WERI-Rb-1 (cell line): ENCODE measurements around the gene ZDHHC22.

Source experiments
- DNase-seq: peaks from one replicate; pipeline ENCODE4 v3.0.0-alpha.2; 2020
- H3K27ac ChIP-seq: fragments of 250-450 bp; sonication (Bioruptor Pico); 2 replicates; pipeline ENCODE4 v1.5.1; 2020; ENCODE audit warnings: mild to moderate bottlenecking, moderate library complexity
- H3K27me3 ChIP-seq: fragments of 250-450 bp; sonication (Bioruptor Pico); 2 replicates; pipeline ENCODE4 v1.5.1; 2021; ENCODE audit warnings: mild to moderate bottlenecking, low read depth, moderate library complexity; ENCODE audit not compliant: insufficient read depth, severe bottlenecking
- H3K36me3 ChIP-seq: fragments of 250-450 bp; sonication (Bioruptor Pico); 2 replicates; pipeline ENCODE4 v1.5.1; 2020; ENCODE audit warnings: mild to moderate bottlenecking, moderate library complexity
- H3K4me3 ChIP-seq: 2 replicates; pipeline ENCODE4 v1.5.1; 2011; ENCODE audit warnings: low read depth, mild to moderate bottlenecking, control low read depth, low read length
- H3K9me3 ChIP-seq: fragments of 250-450 bp; sonication (Bioruptor Pico); 2 replicates; pipeline ENCODE4 v1.5.1; 2021; ENCODE audit warnings: mild to moderate bottlenecking, moderate library complexity; ENCODE audit not compliant: severe bottlenecking
- TF ChIP-seq, protein P1 (sequence below): IDR thresholded peaks from 2 replicates; pipeline ENCODE4 v1.5.1; 2011; ENCODE audit warnings: low read depth, mild to moderate bottlenecking, control low read depth, inconsistent platforms, low read length

Gene ZDHHC22

DNA sequence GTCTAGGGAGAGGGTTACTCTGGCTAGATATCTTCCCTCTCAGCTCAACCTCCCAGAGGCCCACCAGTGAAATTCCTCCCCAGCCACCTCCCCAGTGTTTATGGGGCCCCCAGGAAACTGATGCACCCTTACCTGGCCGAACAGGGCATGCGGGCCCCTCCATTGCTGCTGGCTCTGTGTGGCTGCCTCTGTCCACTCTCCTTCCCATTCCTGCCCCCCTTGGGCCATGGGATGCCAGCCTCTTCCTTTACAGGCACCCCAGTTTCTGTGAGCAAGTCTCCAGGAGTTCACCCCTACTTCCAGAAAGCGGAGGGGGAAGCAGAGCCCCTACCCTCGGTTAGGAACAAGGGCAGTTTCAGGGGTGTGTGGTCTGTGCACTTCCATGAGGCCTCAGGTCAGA is 19.4 kb upstream of the ZDHHC22 start:
- no peak for DNase-seq
- TF ChIP-seq, protein P1, sequence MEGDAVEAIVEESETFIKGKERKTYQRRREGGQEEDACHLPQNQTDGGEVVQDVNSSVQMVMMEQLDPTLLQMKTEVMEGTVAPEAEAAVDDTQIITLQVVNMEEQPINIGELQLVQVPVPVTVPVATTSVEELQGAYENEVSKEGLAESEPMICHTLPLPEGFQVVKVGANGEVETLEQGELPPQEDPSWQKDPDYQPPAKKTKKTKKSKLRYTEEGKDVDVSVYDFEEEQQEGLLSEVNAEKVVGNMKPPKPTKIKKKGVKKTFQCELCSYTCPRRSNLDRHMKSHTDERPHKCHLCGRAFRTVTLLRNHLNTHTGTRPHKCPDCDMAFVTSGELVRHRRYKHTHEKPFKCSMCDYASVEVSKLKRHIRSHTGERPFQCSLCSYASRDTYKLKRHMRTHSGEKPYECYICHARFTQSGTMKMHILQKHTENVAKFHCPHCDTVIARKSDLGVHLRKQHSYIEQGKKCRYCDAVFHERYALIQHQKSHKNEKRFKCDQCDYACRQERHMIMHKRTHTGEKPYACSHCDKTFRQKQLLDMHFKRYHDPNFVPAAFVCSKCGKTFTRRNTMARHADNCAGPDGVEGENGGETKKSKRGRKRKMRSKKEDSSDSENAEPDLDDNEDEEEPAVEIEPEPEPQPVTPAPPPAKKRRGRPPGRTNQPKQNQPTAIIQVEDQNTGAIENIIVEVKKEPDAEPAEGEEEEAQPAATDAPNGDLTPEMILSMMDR: no peak
- H3K27ac ChIP-seq: no peak overlapping the region
- H3K27me3 ChIP-seq: no peaks in the 10 kb centered on the region
- H3K36me3 ChIP-seq: no peaks in the 10 kb centered on the region
- H3K9me3 ChIP-seq: no peaks in the 10 kb centered on the region
- no peak overlapping the region for H3K4me3 ChIP-seq

- TF ChIP-seq, protein P1: no peak
- H3K36me3 ChIP-seq: no peaks in the 10 kb centered on the region
- H3K27me3 ChIP-seq: no peaks in the 10 kb centered on the region
- DNase-seq: no peak
- no peak overlapping the region for H3K4me3 ChIP-seq
- H3K9me3 ChIP-seq: no peaks in the 10 kb centered on the region
- H3K27ac ChIP-seq: no peak overlapping the region
Measured at GRCh38 chr14:77158882-77159255, 17.3 kb upstream of the ZDHHC22 start.

DNA sequence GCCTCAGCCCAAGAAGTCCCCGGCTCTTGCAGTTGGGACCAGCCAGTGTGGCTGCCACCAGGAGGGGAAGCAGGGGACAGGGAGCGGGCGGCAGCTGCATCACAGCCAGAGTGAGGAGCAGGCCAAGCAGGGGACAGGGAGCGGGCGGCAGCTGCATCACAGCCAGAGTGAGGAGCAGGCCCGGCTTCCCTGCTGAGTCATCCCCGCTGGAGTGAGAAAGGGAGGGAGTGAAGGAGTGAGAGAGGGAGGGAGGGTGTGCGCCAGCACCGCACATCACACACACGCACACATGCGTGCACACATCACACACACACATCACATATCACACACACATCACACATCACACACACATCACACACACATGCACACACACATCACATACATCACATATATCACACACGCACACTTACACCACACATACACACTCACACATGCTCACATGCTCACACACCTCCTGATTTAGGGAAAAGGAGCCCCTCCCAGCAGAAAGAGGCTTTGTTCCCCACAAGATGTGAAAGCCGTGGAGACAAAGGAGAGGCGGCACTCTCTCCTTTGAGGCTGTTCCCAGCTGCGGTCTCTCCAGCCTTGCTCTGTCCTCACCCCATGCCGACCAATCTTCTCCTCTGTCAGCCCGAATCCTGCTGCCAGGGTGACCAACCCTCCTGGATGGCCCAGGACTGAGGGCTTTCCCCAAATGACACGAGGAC is 16.7 kb upstream of the ZDHHC22 start:
- TF ChIP-seq, protein P1: no peak
- Histone ChIP-seq H3K9me3 (no peaks in the 10 kb centered on the region), H3K36me3 (no peaks in the 10 kb centered on the region), H3K4me3 (no peak overlapping the region), H3K27me3 (no peaks in the 10 kb centered on the region), H3K27ac (no peak overlapping the region)
- no peak for DNase-seq

DNA sequence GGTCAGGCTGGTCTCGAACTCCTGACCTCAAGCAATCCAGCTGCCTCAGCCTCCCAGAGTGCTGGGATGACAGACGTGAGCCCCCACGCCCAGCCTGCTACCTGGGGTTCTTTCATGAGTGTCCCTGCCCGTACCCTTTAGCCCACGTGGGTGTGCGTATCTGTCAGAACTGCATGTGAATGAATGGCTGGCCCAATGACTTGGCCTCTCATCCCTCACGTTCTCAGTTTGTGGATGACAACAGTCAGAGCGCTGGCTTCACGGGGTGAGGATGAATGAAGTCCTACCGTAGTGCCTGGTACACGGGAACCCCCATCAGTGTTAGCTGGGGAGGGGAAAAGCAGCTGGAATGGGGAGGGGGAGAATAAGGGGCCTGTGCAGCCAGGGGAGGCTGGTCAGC is 16.1 kb upstream of the ZDHHC22 start:
- TF ChIP-seq, protein P1: no peak
- no peak overlapping the region for H3K4me3 ChIP-seq
- H3K36me3 ChIP-seq: no peaks in the 10 kb centered on the region
- no peak for DNase-seq
- no peak overlapping the region for H3K27ac ChIP-seq
- no peaks in the 10 kb centered on the region for H3K27me3 ChIP-seq
- H3K9me3 ChIP-seq: no peaks in the 10 kb centered on the region

- DNase-seq: no peak
- Histone ChIP-seq H3K27ac (no peak overlapping the region), H3K4me3 (no peak overlapping the region), H3K36me3 (no peaks in the 10 kb centered on the region), H3K27me3 (no peaks in the 10 kb centered on the region), H3K9me3 (no peaks in the 10 kb centered on the region)
- TF ChIP-seq, protein P1: no peak
Measured at GRCh38 chr14:77155083-77155482, 13.5 kb upstream of the ZDHHC22 start.

- no peak overlapping the region for H3K4me3 ChIP-seq
- H3K27me3 ChIP-seq: no peaks in the 10 kb centered on the region
- no peaks in the 10 kb centered on the region for H3K36me3 ChIP-seq
- no peak for DNase-seq
- no peaks in the 10 kb centered on the region for H3K9me3 ChIP-seq
- no peak overlapping the region for H3K27ac ChIP-seq
- TF ChIP-seq, protein P1: no peak
Measured at GRCh38 chr14:77154421-77154820, 12.8 kb upstream of the ZDHHC22 start.
